Astrocyte (in vitro differentiated cells and primary cell): ENCODE measurements around the gene DPF3. TPM values are rescaled to one million over a fixed set of nuclear protein-coding genes. Genes with fewer than 3 reads are reported as not detected.

ENCODE experiments used
- DNase-seq: peaks from one replicate; pipeline ENCODE4 v3.0.0-alpha.2; 2010; ENCODE audit warnings: low read depth
- FAIRE-seq: peaks from 2 replicates; lab custom pipeline; 2011; peaks lifted over from hg19 to GRCh38; lab: Jason Lieb, UNC
- H2AFZ ChIP-seq: 2 replicates; pipeline ENCODE4 v1.6.0; 2012; ENCODE audit warnings: low read depth, low read length, inconsistent platforms
- H3K27ac ChIP-seq: 2 replicates; pipeline ENCODE4 v1.5.1; 2011; ENCODE audit warnings: low read depth, low read length, inconsistent platforms
- H3K27me3 ChIP-seq: 2 replicates; pipeline ENCODE4 v1.6.0; 2011; ENCODE audit warnings: low read length, inconsistent platforms; ENCODE audit not compliant: insufficient read depth
- H3K36me3 ChIP-seq: 2 replicates; pipeline ENCODE4 v1.5.1; 2011; ENCODE audit warnings: low read length, inconsistent platforms; ENCODE audit not compliant: insufficient read depth
- H3K4me1 ChIP-seq: 2 replicates; pipeline ENCODE4 v1.5.1; 2011; ENCODE audit warnings: low read length, inconsistent platforms; ENCODE audit not compliant: insufficient read depth
- H3K4me2 ChIP-seq: 2 replicates; pipeline ENCODE4 v1.6.0; 2012; ENCODE audit warnings: low read length, inconsistent platforms
- H3K4me3 ChIP-seq: 2 replicates; pipeline ENCODE4 v1.5.1; 2011; ENCODE audit warnings: low read depth, mild to moderate bottlenecking, low read length, inconsistent platforms; ENCODE audit not compliant: insufficient read depth
- H3K79me2 ChIP-seq: 2 replicates; pipeline ENCODE4 v1.6.0; 2012; ENCODE audit warnings: mild to moderate bottlenecking, low read length, inconsistent platforms; ENCODE audit not compliant: insufficient read depth
- H3K9ac ChIP-seq: 2 replicates; pipeline ENCODE4 v1.6.0; 2012; ENCODE audit warnings: mild to moderate bottlenecking, low read length, inconsistent platforms
- H3K9me3 ChIP-seq: 2 replicates; pipeline ENCODE4 v1.5.1; 2012; ENCODE audit warnings: low read depth, mild to moderate bottlenecking, low read length, inconsistent platforms; ENCODE audit not compliant: insufficient read depth
- H4K20me1 ChIP-seq: 2 replicates; pipeline ENCODE4 v1.6.0; 2012; ENCODE audit warnings: low read length, inconsistent platforms; ENCODE audit not compliant: insufficient read depth
- H3K27ac Mint-ChIP-seq: one replicate; pipeline ENCODE4 v1.8.0; 2021; ENCODE audit warnings: mild to moderate bottlenecking, mixed read lengths; ENCODE audit not compliant: unreplicated experiment
- H3K27me3 Mint-ChIP-seq: one replicate; pipeline ENCODE4 v1.8.0; 2021; ENCODE audit warnings: low read depth, mixed read lengths; ENCODE audit not compliant: unreplicated experiment
- H3K36me3 Mint-ChIP-seq: one replicate; pipeline ENCODE4 v1.8.0; 2021; ENCODE audit warnings: low read depth, mixed read lengths; ENCODE audit not compliant: unreplicated experiment
- H3K4me1 Mint-ChIP-seq: one replicate; pipeline ENCODE4 v1.8.0; 2021; ENCODE audit warnings: low read depth, mixed read lengths; ENCODE audit not compliant: unreplicated experiment
- H3K4me3 Mint-ChIP-seq: one replicate; pipeline ENCODE4 v1.8.0; 2021; ENCODE audit warnings: mild to moderate bottlenecking, moderate library complexity, mixed read lengths; ENCODE audit not compliant: unreplicated experiment
- H3K9me3 Mint-ChIP-seq: one replicate; pipeline ENCODE4 v1.8.0; 2021; ENCODE audit warnings: mild to moderate bottlenecking, mixed read lengths; ENCODE audit not compliant: unreplicated experiment
- CTCF ChIP-seq: IDR thresholded peaks from 2 replicates; pipeline ENCODE4 v1.5.1; 2011; ENCODE audit warnings: low read depth, mild to moderate bottlenecking, inconsistent platforms, low read length, moderate library complexity; ENCODE audit not compliant: insufficient read depth
- EZH2 ChIP-seq: IDR thresholded peaks from 2 replicates; pipeline ENCODE4 v1.6.1; 2012; ENCODE audit warnings: mild to moderate bottlenecking, low read length, inconsistent platforms; ENCODE audit not compliant: insufficient read depth
- total RNA-seq: library from RNA; stranded (reverse); gene quantifications from 2 replicates; pipeline ENCODE4 v1.2.1, GENCODE V29; 2021

Gene DPF3
- total RNA-seq, 1 donor from 2014 or later, result 2.4 TPM

GRCh38 chr14:72711936-72712335, 182.0 kb downstream of the DPF3 start:
- TF ChIP-seq CTCF (no peak), EZH2 (no peak)
- peaks cover 2% of the 10 kb centered on the region for H3K36me3 ChIP-seq
- DNase-seq, result no peak
- no peak overlapping the region for H2AFZ ChIP-seq
- H3K4me3 Mint-ChIP-seq, result no peak overlapping the region
- H3K9me3 Mint-ChIP-seq, result peaks cover 3% of the 10 kb centered on the region
- peaks cover 22% of the 10 kb centered on the region for H3K4me1 ChIP-seq
- no peak overlapping the region for H3K4me3 ChIP-seq
- H3K9ac ChIP-seq, result no peak overlapping the region
- H3K27ac ChIP-seq, result no peak overlapping the region
- no peak for FAIRE-seq
- peaks cover 4% of the 10 kb centered on the region for H3K36me3 Mint-ChIP-seq
- no peaks in the 10 kb centered on the region for H4K20me1 ChIP-seq
- no peak overlapping the region for H3K27ac Mint-ChIP-seq
- H3K79me2 ChIP-seq, result no peaks in the 10 kb centered on the region
- H3K27me3 ChIP-seq, result no peaks in the 10 kb centered on the region
- H3K27me3 Mint-ChIP-seq, result peaks cover 5% of the 10 kb centered on the region
- H3K4me2 ChIP-seq, result no peak overlapping the region
- no peaks in the 10 kb centered on the region for H3K9me3 ChIP-seq
- peaks cover 5% of the 10 kb centered on the region for H3K4me1 Mint-ChIP-seq

GRCh38 chr14:72709916-72710611, 183.8 kb downstream of the DPF3 start:
- no peak overlapping the region for H3K4me3 Mint-ChIP-seq
- Histone ChIP-seq H3K9ac (no peak overlapping the region), H3K4me2 (no peak overlapping the region), H3K4me3 (no peak overlapping the region), H2AFZ (no peak overlapping the region), H3K36me3 (peaks cover 2% of the 10 kb centered on the region), H4K20me1 (no peaks in the 10 kb centered on the region), H3K79me2 (no peaks in the 10 kb centered on the region), H3K4me1 (peaks cover 8% of the 10 kb centered on the region), H3K27me3 (no peaks in the 10 kb centered on the region), H3K9me3 (no peaks in the 10 kb centered on the region), H3K27ac (no peak overlapping the region)
- peaks cover 6% of the 10 kb centered on the region for H3K9me3 Mint-ChIP-seq
- no peak overlapping the region for H3K27ac Mint-ChIP-seq
- peaks cover 5% of the 10 kb centered on the region for H3K27me3 Mint-ChIP-seq
- peaks cover 5% of the 10 kb centered on the region for H3K4me1 Mint-ChIP-seq
- no peak for DNase-seq
- FAIRE-seq, result peak; percentile 9
- peaks cover 13% of the 10 kb centered on the region for H3K36me3 Mint-ChIP-seq
- no peak for TF ChIP-seq CTCF
- TF ChIP-seq EZH2, result no peak
